Activated B cell treated with CpG ODN at 0.5 μM for 24 hours (primary cell): ENCODE results near the gene RASSF10. TPM values are rescaled to one million over a fixed set of nuclear protein-coding genes. Genes with fewer than 3 reads are reported as not detected.

Source experiments
- ATAC-seq: fragments of 200-7000 bp; cut with Tn5 transposase; one replicate; pipeline ENCODE4 v1.10.0; 2021; ENCODE audit warnings: low read depth, mild to moderate bottlenecking, moderate library complexity
- CTCF ChIA-PET: fragments of 350-600 bp; sonication (Branson Sonifier 250); formaldehyde crosslinking; loops from one replicate; lab custom pipeline; 2021; ENCODE audit warnings: antibody characterized with exemption; lab: Charles Lee
- POLR2A ChIA-PET: fragments of 350-600 bp; sonication (Branson Sonifier 250); formaldehyde crosslinking; loops from one replicate; lab custom pipeline; 2021; ENCODE audit warnings: antibody characterized with exemption; lab: Charles Lee
- DNase-seq: peaks from one replicate; pipeline ENCODE4 v3.0.0; 2022
- H3K27ac Mint-ChIP-seq: one replicate; pipeline ENCODE4 v1.8.0; 2020; ENCODE audit warnings: mixed read lengths
- H3K27me3 Mint-ChIP-seq: one replicate; pipeline ENCODE4 v1.8.0; 2021; ENCODE audit warnings: mixed read lengths
- H3K36me3 Mint-ChIP-seq: one replicate; pipeline ENCODE4 v1.8.0; 2021; ENCODE audit warnings: low read depth, mixed read lengths
- H3K4me1 Mint-ChIP-seq: one replicate; pipeline ENCODE4 v1.8.0; 2021; ENCODE audit warnings: mixed read lengths
- H3K4me3 Mint-ChIP-seq: one replicate; pipeline ENCODE4 v1.8.0; 2020; ENCODE audit warnings: mild to moderate bottlenecking, mixed read lengths
- H3K9me3 Mint-ChIP-seq: one replicate; pipeline ENCODE4 v1.8.0; 2020; ENCODE audit warnings: mixed read lengths
- intact Hi-C: fragments of 100-400 bp; cut with micrococcal nuclease; formaldehyde crosslinking; loops from one replicate; pipeline ENCODE4 v1.15.1; 2024
- total RNA-seq: library from RNA; stranded (reverse); gene quantifications from 2 replicates; pipeline ENCODE4 v1.2.3, GENCODE V29; 2022
- TF ChIP-seq, protein P1 (sequence below): fragments of 200-600 bp; IDR thresholded peaks from one replicate; pipeline ENCODE4 v1.8.0; 2022; ENCODE audit warnings: antibody characterized with exemption, mild to moderate bottlenecking

RASSF10 gene
- total RNA-seq, 1 donor from 2014 or later, result not detected

DNA sequence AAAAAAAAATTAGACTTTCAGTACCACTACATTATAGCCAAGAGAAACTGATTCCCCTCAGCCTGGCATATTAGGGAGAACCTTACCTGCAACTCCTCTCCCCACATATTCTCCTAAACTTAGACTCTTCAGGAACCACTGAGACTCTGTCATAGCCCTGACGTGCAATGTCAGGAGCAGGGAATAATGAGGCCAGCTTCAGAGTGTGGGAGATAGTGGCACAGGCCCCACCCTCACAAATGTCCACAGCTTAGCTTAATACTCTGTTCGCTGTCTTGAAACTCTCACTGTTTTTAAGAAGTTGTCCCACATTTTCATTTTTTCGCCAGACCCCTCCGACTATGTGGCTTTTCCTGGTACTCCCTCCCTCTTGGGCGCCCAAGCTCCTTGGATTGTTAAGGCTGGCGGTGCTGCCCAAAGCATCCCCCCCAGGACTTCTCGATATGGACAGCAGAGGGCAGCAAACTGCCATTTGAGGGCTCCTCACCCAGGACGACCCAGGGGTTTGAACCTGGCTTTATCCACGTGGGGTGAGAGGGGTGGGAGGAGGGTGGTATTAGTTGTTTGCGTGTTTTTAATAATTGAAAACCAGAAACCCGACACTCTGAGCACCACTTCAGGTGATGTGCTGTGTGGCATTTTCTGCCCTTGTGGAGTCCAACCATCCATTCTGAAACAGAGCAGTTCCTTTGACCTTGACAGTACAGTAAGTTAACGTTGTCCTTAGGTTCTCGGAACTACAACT is 45.2 kb upstream of the RASSF10 start:
- no peak overlapping the region for H3K27ac Mint-ChIP-seq
- ChIA-PET POLR2A (no interaction called here), CTCF (interaction anchor here (0.5 to 2.7 kb wide), 5 partner anchors 12 to 1233 kb away, joined by 3 to 22 read pairs (median 7); no protein-coding TSS in a partner anchor)
- H3K27me3 Mint-ChIP-seq, result no peaks in the 10 kb centered on the region
- peak; percentile 40 for DNase-seq
- no peaks in the 10 kb centered on the region for H3K4me1 Mint-ChIP-seq
- TF ChIP-seq, protein P1, sequence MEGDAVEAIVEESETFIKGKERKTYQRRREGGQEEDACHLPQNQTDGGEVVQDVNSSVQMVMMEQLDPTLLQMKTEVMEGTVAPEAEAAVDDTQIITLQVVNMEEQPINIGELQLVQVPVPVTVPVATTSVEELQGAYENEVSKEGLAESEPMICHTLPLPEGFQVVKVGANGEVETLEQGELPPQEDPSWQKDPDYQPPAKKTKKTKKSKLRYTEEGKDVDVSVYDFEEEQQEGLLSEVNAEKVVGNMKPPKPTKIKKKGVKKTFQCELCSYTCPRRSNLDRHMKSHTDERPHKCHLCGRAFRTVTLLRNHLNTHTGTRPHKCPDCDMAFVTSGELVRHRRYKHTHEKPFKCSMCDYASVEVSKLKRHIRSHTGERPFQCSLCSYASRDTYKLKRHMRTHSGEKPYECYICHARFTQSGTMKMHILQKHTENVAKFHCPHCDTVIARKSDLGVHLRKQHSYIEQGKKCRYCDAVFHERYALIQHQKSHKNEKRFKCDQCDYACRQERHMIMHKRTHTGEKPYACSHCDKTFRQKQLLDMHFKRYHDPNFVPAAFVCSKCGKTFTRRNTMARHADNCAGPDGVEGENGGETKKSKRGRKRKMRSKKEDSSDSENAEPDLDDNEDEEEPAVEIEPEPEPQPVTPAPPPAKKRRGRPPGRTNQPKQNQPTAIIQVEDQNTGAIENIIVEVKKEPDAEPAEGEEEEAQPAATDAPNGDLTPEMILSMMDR, result no peak
- no peak overlapping the region for H3K4me3 Mint-ChIP-seq
- peak; percentile 49 for ATAC-seq
- H3K36me3 Mint-ChIP-seq, result no peaks in the 10 kb centered on the region
- H3K9me3 Mint-ChIP-seq, result no peaks in the 10 kb centered on the region
- intact Hi-C loops, result loop anchor here (1.0 to 5.0 kb wide), 7 partner anchors 219 to 718 kb away; no protein-coding TSS in a partner anchor

DNA sequence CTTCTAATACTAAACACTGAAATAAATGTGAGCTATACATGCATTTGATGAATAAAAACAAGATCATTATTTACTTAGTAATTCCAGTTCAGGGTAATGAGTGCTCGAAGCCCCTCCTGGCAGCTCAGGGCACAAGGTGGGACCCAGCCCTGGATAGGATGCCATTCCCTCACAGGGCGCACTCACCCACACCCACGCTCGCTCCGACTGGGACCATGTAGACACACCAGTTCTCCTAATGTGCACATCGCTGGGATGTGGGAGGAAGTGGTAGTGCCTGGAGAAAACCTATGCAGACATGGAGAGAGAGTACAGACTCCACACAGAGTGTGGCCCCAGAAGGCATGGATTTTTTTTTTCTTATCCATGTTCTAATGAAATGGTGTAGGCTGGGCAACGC is 44.5 kb upstream of the RASSF10 start:
- ChIA-PET CTCF (interaction anchor here (0.5 to 2.7 kb wide), 4 partner anchors 370 to 1233 kb away, joined by 3 to 22 read pairs (median 8); no protein-coding TSS in a partner anchor), POLR2A (no interaction called here)
- H3K27ac Mint-ChIP-seq, result no peak overlapping the region
- ATAC-seq (no peak), DNase-seq (no peak)
- H3K27me3 Mint-ChIP-seq, result no peaks in the 10 kb centered on the region
- no peak overlapping the region for H3K4me3 Mint-ChIP-seq
- TF ChIP-seq, protein P1, result no peak
- no peaks in the 10 kb centered on the region for H3K4me1 Mint-ChIP-seq
- no peaks in the 10 kb centered on the region for H3K9me3 Mint-ChIP-seq
- intact Hi-C loops, result loop anchor here (1.0 to 5.0 kb wide), 7 partner anchors 219 to 718 kb away; no protein-coding TSS in a partner anchor
- H3K36me3 Mint-ChIP-seq, result no peaks in the 10 kb centered on the region

DNA sequence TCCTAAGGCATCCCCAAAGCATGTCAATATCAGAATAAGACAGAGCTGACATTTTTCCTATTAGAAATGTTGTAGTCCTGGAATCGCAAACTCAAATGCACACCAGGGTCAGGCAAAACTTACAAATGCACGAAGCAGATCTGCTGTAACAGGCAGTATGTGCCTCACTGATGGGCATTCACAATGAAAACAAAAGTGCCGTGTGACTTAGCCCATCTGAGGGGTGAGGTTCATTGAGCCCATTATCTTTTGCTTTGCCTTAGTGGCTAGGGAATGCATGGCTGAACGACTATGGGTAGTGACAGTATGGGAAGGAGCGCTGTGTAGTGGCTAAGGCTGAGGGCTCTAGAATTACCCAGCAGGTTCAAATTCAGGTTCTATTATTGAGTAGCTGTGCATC is 43.1 kb upstream of the RASSF10 start:
- intact Hi-C loops, result no loop called here
- Mint-ChIP-seq H3K4me3 (no peak overlapping the region), H3K4me1 (no peaks in the 10 kb centered on the region), H3K27ac (no peak overlapping the region), H3K36me3 (no peaks in the 10 kb centered on the region), H3K9me3 (no peaks in the 10 kb centered on the region), H3K27me3 (no peaks in the 10 kb centered on the region)
- DNase-seq (no peak), ATAC-seq (no peak)
- CTCF ChIA-PET, result interaction anchor here (0.7 to 2.7 kb wide), 3 partner anchors 8 to 419 kb away, joined by 3 to 22 read pairs (median 3); no protein-coding TSS in a partner anchor
- POLR2A ChIA-PET, result no interaction called here
- TF ChIP-seq, protein P1, result no peak

DNA sequence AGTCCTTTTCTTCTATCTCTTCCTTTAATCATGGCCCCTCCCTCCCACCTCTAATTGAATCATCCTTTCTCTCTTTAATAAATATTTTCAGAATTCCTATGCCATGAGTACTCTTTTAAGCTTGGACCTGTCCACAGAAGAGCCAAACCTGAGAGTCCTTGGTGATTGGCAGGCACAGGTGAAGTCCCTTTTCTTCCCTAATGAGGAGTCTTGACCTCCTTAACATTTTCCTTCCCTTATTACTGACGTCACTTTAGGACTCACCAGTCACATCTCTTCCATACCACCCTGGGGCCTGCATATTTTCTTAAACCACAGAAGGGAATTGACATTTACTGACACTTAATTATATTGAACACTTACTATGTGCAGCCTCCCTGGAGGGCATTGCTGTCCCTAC is 41.0 kb upstream of the RASSF10 start:
- Mint-ChIP-seq H3K4me1 (no peaks in the 10 kb centered on the region), H3K36me3 (no peaks in the 10 kb centered on the region), H3K27ac (no peak overlapping the region), H3K4me3 (no peak overlapping the region), H3K9me3 (no peaks in the 10 kb centered on the region), H3K27me3 (peaks cover 5% of the 10 kb centered on the region)
- ATAC-seq (no peak), DNase-seq (no peak)
- ChIA-PET POLR2A (no interaction called here), CTCF (no interaction called here)
- TF ChIP-seq, protein P1, result no peak
- intact Hi-C loops, result no loop called here

DNA sequence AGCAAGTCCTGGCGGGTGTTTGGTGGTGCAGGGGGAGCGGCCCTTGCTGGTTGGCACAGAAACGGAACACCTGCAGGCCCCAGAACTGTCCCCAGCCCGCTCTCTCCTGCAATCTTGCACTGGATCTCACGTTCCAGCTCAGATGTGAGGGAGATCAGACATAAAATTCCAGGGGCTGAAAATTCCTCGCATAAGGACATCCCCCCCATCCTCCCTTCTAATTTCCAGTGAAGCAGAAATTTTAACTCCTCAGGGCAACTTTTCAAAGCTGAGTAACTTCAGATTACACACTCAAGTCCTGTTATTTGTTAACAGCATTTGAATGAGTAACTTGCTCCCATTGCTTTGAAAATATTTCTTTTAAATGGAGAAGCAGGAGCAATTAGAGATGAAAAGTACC is 40.3 kb upstream of the RASSF10 start:
- no peaks in the 10 kb centered on the region for H3K9me3 Mint-ChIP-seq
- CTCF ChIA-PET, result no interaction called here
- H3K27me3 Mint-ChIP-seq, result peaks cover 5% of the 10 kb centered on the region
- no peak overlapping the region for H3K27ac Mint-ChIP-seq
- H3K4me3 Mint-ChIP-seq, result no peak overlapping the region
- no peaks in the 10 kb centered on the region for H3K36me3 Mint-ChIP-seq
- TF ChIP-seq, protein P1, result no peak
- ATAC-seq (no peak), DNase-seq (no peak)
- no peaks in the 10 kb centered on the region for H3K4me1 Mint-ChIP-seq
- intact Hi-C loops, result no loop called here
- POLR2A ChIA-PET, result no interaction called here
